ENCODE measurements around the gene LPAR1.

- TF ChIP-seq CTCF (conservative IDR thresholded peaks at IDR 0.05) = no peak
- TF ChIP-seq ZFX (IDR thresholded peaks at IDR 0.05) = no peak
Measured at GRCh38 chr9:110871736-110872135, 166.5 kb downstream of the LPAR1 start.
